GM18505 (cell line): ENCODE measurements around the gene ASPHD2.

Experiments
- ATAC-seq: cut with Tn5 transposase; IDR thresholded peaks from one replicate; pipeline ENCODE4 v1.9.1; 2021; ENCODE audit not compliant: unreplicated experiment
- POLR2A ChIP-seq: IDR thresholded peaks from 4 replicates; pipeline ENCODE4 v1.6.1; 2011; ENCODE audit warnings: borderline replicate concordance; ENCODE audit not compliant: insufficient read depth, insufficient read length; ENCODE audit errors: extremely low read depth

ASPHD2 gene, protein sequence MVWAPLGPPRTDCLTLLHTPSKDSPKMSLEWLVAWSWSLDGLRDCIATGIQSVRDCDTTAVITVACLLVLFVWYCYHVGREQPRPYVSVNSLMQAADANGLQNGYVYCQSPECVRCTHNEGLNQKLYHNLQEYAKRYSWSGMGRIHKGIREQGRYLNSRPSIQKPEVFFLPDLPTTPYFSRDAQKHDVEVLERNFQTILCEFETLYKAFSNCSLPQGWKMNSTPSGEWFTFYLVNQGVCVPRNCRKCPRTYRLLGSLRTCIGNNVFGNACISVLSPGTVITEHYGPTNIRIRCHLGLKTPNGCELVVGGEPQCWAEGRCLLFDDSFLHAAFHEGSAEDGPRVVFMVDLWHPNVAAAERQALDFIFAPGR

DNA sequence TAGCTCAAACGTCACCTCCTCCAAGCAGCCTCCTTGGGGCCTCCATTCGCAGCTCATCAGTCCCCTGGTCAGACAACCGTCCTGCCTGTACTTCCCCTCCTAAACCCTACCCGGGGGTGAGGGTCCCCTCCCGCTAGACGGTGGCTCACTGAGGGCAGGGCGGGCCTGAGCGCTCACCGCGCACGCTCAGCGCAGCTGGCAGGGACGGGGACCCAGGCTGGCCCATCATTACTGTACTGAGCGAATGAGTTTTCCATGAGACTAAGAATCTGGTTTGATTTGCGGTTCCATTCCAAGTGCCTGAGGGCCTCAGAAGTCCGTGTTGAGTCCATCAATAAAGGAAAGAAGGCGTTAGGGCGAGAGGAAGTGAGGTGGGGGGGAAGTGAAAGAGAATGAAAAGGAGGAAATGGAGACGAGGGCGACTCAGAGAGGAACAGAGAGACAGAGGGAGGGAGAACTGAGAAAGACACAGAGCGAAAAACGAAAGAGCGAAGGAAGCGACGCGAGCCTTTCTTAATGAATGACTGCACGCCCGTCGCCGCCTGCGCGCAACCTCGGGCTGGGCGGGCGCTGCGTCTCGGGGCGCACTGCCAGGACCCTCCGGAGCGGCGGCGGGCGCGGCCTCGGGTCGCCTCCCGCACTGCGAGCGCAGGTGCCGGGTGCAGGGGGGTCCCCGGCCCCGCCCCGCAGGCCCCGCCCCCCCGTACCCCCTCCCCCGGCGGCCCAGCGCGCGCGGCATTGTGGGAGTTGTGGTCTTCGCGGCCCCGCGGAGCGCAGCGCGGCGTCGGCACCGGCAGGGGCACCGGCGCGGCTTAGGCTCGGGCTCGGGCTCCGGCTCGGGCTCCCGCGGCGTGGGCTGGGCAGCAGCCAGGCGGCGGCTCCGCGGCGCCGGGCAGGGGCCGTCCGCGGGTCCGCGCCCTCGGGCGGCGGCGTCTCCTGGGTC lies at the start of gene ASPHD2:
ASPHD2 (plus strand) TSS at position 746 of the 943 bp plus-strand sequence. CDS start 4,356 bp downstream, outside the sequence.
- TF ChIP-seq POLR2A: peak; percentile 68
- peak; percentile 74 for ATAC-seq

DNA sequence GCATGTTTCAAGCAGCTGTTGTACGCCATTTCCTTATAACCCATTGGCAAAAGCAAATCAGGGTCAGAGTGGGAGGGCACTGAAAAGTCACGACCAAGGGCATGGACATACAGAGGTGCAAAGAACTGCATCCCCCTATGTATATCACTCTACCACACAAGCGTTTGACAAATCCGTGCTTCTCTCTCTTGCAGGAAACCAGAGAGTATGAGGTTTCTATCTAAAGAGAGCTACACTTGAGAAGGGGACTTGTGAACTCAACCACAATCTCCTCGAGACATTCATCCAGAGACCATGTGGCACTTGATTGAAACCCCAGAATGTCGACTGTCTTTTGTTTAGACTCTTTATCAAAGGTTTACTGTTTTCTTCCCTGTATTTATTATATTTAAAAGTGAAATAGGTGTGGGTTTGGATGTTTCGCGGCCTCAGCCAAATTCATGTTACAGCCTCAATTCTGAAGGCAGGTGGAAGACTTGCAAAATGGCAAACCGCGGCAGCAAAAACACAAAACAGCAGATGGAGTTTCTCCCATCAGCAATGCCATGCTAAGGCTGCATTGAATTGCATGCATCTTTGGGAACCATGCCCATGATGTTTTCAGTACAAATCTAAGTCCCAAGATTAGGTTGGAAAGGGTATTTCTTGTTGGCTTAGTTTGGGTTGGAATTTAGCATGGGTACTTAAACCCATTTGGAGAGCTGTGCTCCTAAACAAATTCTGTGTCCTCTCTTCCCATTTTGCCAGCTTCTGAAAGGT lies 48.8 kb upstream of the ASPHD2 start:
- no peak for TF ChIP-seq POLR2A
- no peak for ATAC-seq

DNA sequence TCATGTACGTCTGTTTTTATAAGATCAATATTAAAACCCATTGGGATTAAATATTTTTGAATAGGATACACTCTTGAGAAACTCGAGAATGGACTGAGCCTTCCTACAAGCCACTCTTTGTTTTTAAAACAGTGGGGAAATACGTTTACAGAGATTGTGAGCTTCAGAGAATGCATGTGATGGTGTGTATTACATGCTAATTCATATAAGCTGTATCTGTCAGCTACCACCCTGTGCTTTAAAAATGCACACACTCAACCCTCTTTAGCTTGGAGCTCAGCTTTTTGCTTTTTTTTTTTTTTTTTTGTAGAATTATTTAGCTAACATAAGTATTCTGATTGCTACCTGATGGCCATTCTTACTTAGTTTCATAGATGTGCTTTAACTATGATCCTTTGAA lies 46.3 kb upstream of the ASPHD2 start:
- TF ChIP-seq POLR2A: no peak
- no peak for ATAC-seq

DNA sequence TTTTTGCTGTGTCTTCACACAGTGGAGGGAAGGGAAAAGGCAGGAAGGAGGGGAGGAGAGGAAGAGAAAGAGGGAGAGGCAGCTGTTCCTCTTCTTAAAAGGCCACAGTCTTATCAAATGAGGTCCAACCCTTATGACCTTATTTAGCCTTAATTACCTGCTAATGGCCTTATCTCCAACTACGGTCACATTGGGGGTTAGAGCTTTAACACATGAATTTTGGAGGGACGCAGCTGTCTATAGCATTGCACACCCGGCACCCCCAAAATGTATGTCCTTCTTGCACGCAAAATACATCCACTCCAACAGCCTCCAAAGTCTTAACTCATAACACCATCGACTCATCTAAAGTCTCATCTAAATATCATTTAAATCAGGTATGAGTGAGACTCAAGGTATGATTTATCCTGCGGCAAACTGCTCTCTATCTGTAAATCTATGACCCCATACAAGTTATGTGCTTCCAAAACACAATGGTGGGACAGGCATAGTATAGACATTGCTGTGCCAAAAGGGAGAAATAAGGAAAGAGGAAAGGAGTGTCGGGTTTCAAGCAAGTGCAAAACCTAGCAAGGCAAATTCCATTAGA lies 45.0 kb upstream of the ASPHD2 start:
- no peak for ATAC-seq
- TF ChIP-seq POLR2A: no peak

DNA sequence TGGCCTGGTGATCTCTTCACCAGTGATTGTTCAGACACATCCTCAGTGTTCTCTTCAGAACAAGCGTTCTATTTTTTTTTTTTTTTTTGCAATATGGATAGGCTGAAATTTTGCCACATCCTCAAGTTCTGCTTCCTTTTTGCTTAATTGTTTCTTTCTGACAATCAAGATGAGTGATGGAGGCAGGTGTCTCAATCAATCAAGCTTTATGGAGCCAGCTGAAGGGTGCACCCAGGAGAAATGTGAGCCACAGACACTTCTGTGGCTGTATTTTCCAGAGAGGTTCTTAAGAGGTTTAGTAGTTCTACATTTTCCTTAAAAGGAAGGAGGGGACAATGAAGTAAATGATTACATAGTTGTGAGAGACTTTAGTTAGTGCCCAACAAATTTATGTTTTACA lies 43.9 kb upstream of the ASPHD2 start:
- ATAC-seq: no peak
- no peak for TF ChIP-seq POLR2A

DNA sequence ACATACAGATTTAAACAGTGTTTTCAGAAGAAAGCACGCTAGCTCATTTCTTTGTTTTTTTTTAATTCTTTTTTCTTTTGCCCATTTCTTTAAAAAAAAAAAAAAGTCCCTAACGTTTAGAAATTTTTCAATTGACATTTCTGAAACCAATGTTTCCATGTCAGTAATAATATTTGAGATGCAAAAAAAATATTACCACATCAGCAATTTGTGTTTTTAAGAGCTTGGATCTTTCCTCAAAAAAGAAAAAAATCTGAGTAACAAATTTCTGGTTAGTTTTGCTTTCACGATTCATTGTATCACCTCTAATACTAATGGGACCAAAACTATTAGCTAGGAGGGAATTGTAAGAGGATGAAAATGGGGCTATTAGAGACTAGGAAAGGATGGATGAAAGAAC lies 39.9 kb upstream of the ASPHD2 start:
- no peak for TF ChIP-seq POLR2A
- no peak for ATAC-seq

DNA sequence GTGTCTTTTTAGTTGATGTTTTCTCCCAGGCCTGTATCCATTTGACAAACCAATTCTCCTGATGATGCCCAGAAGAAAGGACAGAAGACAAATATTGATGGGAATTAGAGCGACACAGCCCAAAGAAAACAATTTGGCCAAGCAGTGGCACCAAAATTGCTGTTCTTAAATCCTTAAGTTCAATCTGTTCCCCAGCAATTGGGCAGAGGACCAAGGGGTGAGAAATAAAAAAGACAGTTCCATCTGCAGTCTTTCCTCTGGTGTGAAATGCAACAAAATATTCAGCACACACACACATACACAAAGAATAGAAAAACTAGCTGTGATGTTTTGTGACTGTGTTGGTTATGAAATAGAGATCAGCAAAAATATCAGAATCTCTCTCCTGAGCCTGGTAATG lies 38.0 kb upstream of the ASPHD2 start:
- ATAC-seq: no peak
- no peak for TF ChIP-seq POLR2A

DNA sequence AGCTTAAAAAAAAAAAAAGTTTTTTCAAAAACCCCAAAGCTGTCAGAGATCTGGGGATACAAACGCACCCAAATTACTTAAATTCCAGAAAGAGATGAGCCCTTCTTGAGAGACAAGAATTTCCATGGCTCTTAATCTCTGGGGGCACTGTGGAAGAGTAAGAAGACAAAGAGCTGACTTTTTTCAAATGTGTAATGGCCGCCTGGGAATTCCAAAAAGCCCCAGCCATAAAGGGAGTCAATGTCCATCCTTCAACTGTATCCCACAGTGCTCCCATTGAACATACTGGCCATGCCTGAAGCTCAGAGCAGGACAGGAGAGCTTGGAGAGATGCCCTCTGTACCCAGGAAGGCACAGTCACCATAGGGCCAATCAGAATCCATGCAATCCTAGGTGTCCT lies 37.4 kb upstream of the ASPHD2 start:
- no peak for TF ChIP-seq POLR2A
- no peak for ATAC-seq

DNA sequence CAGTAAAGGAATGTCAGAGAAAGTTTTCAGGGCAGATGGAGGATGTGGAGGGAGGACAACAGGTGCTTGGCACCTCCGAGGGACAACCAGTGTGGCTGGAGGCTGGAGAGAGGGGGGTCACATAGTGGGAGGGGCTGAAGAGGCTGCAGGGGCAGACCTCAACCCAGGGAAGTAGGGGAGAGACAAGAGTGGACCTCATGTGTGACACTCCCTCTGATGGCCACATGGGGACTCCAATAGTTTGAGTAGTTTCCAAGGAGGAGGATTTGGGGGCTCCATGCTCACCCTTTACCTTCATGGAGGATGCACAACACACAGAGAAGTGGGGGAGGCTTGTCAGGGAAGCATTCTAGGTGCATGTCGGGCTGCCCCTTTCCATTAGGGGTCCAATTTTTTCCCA lies 35.1 kb upstream of the ASPHD2 start:
- ATAC-seq: no peak
- no peak for TF ChIP-seq POLR2A

DNA sequence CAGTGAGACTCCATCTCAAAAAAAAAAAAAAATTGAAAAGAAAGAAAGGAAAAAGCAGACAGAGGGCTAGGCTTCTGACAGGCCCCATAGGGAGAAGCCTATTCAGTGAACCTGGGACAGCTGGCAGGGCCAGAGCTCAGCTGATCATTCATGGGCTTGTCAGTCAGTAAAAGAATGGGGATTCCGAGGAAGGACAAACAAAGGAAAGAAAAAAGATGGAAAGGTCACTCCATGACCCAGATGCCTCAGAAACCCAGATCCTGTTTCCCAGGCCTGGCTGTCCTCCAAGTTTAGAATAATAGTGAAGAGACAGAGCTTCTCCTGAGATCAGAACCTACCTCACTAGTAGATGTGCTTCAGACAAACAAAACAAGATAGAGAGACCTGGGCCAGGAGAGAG lies 34.3 kb upstream of the ASPHD2 start:
- no peak for TF ChIP-seq POLR2A
- no peak for ATAC-seq

DNA sequence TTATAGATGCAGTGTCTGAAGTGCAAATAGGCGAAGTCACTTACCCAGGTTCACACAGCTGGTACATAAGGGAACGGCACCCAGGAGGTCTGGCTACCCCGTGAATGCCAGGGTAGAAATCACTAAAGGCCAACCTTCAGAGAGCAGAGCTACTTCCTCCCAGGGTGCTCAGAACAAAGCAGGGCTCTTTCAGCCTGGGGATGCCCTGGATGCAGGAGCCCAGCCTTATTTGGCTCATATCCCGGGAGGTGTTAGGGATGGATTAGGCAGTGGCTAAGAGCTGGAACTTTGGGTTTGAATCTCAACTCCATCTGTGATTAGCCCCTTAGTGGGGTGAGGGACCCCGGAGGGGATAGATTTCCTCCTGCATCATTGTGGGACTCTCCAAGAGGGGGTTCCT lies 33.1 kb upstream of the ASPHD2 start:
- TF ChIP-seq POLR2A: no peak
- no peak for ATAC-seq

DNA sequence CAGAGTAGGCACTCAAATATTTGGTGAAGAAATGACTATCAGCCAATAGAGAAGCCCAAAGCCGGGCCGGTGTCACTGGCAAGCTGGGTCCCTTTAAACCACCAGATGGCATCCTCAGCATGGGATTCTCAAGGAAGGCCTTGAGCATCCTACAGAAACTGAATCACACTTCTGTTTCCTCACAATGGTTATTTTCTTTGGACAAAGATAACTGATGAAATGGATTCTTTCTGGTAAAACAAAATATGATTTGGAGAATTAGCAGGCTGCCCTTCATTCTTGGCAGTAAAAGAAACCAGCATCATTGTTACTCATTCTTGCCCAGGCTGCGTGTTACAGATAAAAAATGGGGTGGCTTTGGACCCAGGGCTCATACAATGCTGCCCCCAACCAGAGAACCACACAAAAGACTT lies 30.3 kb upstream of the ASPHD2 start:
- no peak for ATAC-seq
- no peak for TF ChIP-seq POLR2A

DNA sequence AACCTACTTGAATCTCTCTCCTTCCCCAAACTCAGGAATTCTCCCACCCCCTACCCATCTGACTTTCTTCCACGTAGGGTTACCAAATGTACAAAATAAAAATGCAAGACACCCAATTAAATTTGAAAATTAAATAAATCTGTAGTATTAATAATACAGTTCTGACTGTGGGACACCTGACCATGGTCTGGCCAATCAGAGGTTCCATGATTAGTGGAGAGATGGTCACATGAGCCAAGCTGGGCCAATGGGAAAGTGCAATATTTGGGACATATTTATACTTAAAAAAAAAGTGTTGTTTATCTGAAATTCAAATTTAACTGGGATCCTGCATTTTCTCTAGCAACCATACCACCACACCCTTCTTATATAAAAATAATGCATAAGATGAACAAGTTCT lies 29.8 kb upstream of the ASPHD2 start:
- no peak for ATAC-seq
- TF ChIP-seq POLR2A: no peak
